ENCODE data around the gene RING1.
A peak's percentile ranks its signal among the peaks of the same experiment; 100 is the strongest.

RING1 gene

GRCh38 chr6:33208091-33208967 is at the start of gene RING1:
TSS of gene RING1 (plus strand) at chr6:33208500. CDS start at chr6:33208823, 323 bp downstream.
- peak in 52 of 56 donors; percentile 34 to 93 (median 75) for DNase-seq

- no peak for DNase-seq
These were observed 48.2 kb upstream of the RING1 start for GRCh38 chr6:33160096-33160495.

- DNase-seq, result peak in 21 of 56 donors; percentile 4 to 56 (median 24)
These were observed 47.5 kb upstream of the RING1 start for GRCh38 chr6:33160728-33161344.

- peak in 47 of 56 donors; percentile 8 to 81 (median 48) for DNase-seq
These were observed 46.7 kb upstream of the RING1 start for GRCh38 chr6:33161354-33162331.

GRCh38 chr6:33163540-33163939 is 44.8 kb upstream of the RING1 start:
- DNase-seq, result no peak

- DNase-seq, result no peak
These were observed 44.1 kb upstream of the RING1 start for GRCh38 chr6:33164176-33164575.

GRCh38 chr6:33164665-33165373 is 43.5 kb upstream of the RING1 start:
- DNase-seq, result no peak

GRCh38 chr6:33165581-33166258 is 42.6 kb upstream of the RING1 start:
- DNase-seq, result no peak

- no peak for DNase-seq
These were observed 41.9 kb upstream of the RING1 start for GRCh38 chr6:33166363-33166762.

GRCh38 chr6:33166811-33167210 is 41.5 kb upstream of the RING1 start:
- no peak for DNase-seq

- DNase-seq, result no peak
These were observed 40.7 kb upstream of the RING1 start for GRCh38 chr6:33167374-33168283.

GRCh38 chr6:33168284-33168601 is 40.1 kb upstream of the RING1 start:
- DNase-seq, result no peak

- DNase-seq, result no peak
These were observed 39.7 kb upstream of the RING1 start for GRCh38 chr6:33168639-33169038.

- DNase-seq, result no peak
These were observed 38.8 kb upstream of the RING1 start for GRCh38 chr6:33169291-33170175.

- no peak for DNase-seq
These were observed 37.9 kb upstream of the RING1 start for GRCh38 chr6:33170176-33171015.

- no peak for DNase-seq
These were observed 37.1 kb upstream of the RING1 start for GRCh38 chr6:33171016-33171879.

Measured in amygdala (tissue), 56 donors.